Posterior cingulate gyrus (tissue), 11 donors: ENCODE measurements around the gene CD163.
"Not testable (repeated sequence)": the region's sequence is repeated elsewhere in the genome, so short reads cannot be mapped to it uniquely, and the experiment has no call there.

Experiments
- DNase-seq, 10 donors: peaks; one replicate each; pipeline versions ENCODE4 v3.0.0 to v3.0.0-alpha.2; 2020 to 2021; ENCODE audit warnings: mixed read lengths in 3 of 10
- intact Hi-C: fragments of 100-400 bp; cut with DNase I; formaldehyde crosslinking; loops from one replicate; pipeline ENCODE4 v1.15.1; 2023

The CD163 gene

GRCh38 chr12:7503686-7504415 is at the start of gene CD163:
Gene CD163 (minus strand): TSS chr12:7503777. CDS start chr12:7503690, 87 bp downstream.
- intact Hi-C loops = no loop called here
- no peak for DNase-seq

DNA sequence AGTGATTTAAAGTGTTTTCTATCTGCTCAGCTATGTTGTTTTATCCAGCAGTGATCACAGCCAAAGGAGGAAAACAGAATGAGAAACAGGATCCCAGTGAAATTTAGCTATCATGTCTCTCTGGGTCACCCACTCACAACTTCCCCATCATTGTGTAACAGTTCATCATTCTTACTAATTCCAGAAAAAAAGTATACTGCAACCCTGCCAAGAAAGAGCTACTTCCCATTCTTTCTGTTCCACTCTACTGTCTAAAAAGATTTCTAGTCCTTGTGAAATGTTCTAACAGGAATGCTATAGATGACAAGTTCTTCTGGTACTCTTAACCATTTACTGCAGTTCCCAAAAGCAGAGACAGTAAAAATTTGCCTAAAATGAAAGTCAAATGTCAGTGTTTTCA is 39.2 kb upstream of the CD163 start:
- no peak for DNase-seq
- intact Hi-C loops = no loop called here

DNA sequence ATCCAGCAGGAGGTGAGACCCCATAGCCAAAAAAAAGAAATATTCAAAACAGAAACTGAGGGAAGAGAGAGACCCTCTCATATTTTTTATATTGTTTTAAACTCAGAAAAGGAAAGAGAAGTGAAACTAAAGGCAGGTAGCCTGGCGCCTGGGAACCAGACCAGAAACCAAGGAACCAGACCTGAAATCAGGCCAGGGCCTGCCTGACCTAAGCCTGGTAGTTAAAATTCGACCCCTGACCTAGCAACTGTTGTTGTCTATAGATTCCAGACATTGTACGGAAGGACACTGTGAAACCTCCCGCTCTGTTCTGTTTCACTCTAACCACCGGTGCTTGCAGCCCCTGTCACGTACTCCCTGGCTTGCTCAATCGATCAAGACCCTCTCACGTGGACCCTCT is 38.5 kb upstream of the CD163 start:
- DNase-seq = peak in 2 of 10 donors; percentile 22 to 24
- intact Hi-C loops = no loop called here

DNA sequence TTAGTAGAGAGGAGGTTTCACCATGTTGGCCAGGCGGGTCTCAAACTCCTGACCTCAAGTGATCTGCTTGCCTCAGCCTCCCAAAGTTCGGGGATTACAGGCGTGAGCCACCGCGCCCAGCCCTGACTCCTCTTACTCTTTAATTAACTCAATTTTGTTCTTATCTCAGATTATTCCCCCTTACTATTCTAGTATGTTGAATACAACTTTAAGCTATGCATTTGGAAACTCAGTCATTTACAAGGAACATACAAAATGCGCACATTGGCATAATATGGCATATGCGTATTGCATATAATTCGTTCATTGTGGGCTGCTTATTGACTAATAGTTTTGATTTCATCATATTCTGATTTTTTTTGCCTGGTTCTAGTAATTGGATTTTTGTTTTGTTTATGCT is 10.8 kb upstream of the CD163 start:
- intact Hi-C loops = no loop called here
- DNase-seq = no peak

DNA sequence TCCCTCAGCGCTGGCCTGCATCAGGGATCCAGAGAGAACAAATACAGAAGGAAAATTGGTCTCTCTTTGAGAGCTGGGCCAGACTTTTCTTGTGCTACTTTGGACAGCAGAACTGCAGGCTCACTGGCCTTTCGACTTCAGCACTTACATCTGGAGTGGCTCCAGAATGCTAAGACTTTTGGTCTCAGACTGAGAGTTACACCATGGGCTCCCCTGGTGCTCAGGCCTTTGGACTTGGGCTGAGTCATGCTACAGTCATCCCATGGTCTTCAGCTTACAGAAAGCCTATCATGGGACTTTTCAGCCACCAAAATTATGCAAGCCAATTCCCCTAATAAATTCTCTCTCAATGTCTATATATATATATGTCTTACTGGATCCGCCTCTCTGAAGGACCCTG is 9.0 kb upstream of the CD163 start:
- intact Hi-C loops = no loop called here

GRCh38 chr12:7509793-7510470 is 6.4 kb upstream of the CD163 start:
- intact Hi-C loops, DNase-seq: not testable (repeated sequence)

More for the DNA sequence above, 9.0 kb upstream of the CD163 start:
- DNase-seq = no peak

- intact Hi-C loops = no loop called here
- no peak for DNase-seq
Measured at GRCh38 chr12:7502612-7503011, 965 bp downstream of the CD163 start.

DNA sequence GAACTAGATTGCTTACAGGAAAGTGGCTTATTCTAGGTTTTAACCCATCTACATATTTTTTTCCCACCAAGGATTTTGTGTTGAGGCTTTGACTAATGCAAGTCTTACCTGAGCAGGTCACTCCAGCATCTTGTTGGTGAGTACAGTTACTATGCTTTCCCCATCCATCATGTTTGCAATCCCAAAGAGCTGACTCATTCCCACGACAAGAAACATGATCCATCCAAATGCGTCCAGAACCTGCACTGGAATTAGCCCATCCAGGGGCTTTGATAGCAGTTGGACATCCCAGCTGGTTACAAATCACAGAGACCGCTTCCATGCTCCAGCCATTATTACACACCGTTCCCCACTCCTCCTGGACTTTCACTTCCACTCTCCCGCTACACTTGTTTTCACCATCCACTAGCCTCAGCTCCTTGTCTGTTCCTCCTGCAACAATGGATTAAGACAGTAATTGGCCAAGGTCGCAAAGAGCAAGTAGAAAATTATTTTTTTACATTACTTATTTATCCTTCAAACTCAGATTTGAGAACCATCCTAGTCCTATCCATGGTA is 2.5 kb downstream of the CD163 start:
- intact Hi-C loops = no loop called here
- DNase-seq = no peak

DNA sequence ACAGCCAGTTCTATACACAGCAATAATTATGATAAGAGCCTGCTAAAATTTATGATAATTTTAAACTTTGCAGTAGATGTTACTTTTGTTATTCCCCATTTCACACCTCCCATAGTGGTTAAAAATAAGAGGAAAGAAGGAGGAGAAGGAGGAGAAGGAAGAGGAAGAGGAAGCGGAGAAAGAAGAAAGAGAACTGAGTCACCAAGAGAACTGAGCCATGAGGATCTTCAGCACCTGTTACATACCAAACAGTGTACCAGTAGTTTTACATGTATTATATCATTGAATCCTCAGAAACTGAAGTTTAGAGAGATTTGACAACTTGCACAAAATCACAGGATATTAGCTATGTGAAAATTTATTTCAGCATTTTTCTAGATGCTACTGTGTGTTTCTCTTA is 3.9 kb downstream of the CD163 start:
- DNase-seq = no peak
- intact Hi-C loops = no loop called here

- intact Hi-C loops = no loop called here
- DNase-seq = no peak
Measured at GRCh38 chr12:7498809-7499208, 4.8 kb downstream of the CD163 start.

GRCh38 chr12:7497661-7498060 is 5.9 kb downstream of the CD163 start:
- intact Hi-C loops = no loop called here
- DNase-seq = no peak

GRCh38 chr12:7496451-7496850 is 7.1 kb downstream of the CD163 start:
- DNase-seq = no peak
- intact Hi-C loops = no loop called here

GRCh38 chr12:7495136-7495535 is 8.4 kb downstream of the CD163 start:
- intact Hi-C loops = no loop called here
- no peak for DNase-seq

DNA sequence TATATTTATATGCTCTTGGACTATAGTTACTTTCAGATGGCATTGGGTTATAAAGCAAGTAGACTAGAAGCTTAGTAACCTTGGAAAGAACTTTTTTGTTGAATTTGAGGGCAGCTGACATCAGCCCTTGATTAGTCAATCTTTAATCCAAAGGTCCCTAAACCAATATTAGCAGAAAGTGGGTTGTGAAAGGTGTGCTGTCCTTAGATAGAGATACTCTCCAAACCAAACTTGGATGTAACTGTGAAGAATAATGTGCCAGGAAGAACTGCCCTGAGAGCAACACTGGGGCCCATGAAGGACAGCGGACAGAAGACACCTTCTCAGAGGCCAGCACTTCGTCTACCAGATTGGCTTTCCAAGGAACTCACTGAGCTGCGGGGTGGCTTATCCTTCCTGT is 10.6 kb downstream of the CD163 start:
- DNase-seq = no peak
- intact Hi-C loops = no loop called here

GRCh38 chr12:7486512-7486911 is 17.1 kb downstream of the CD163 start:
- peak in 1 of 10 donors; percentile 66 for DNase-seq
- intact Hi-C loops = no loop called here

GRCh38 chr12:7485095-7485494 is 18.5 kb downstream of the CD163 start:
- intact Hi-C loops = no loop called here
- no peak for DNase-seq

DNA sequence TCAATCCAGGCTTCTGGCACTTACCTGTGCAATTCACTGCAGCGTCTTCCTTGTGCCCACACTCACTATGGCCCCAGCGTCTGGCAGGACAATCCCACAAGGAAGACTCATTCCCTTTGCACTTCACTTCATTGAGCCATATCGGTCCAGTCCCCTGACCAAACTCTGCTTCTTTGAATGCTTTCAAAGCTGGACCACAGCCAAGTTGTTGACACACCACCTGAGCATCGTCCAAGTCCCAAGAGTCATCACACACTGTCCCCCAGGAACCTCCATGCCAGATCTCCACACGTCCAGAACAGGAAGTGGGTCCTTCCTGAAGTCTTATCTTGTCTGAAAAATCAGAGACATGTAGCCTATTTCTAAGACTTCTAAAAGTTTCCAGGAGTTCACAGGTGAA is 20.2 kb downstream of the CD163 start:
- intact Hi-C loops = no loop called here
- DNase-seq = no peak

GRCh38 chr12:7479771-7480170 is 23.8 kb downstream of the CD163 start:
- DNase-seq = no peak
- intact Hi-C loops = no loop called here

GRCh38 chr12:7472060-7472459 is 31.5 kb downstream of the CD163 start:
- intact Hi-C loops = no loop called here
- DNase-seq = peak in 1 of 10 donors; percentile 58

- peak in 8 of 10 donors; percentile 32 to 86 (median 59) for DNase-seq
- intact Hi-C loops = loop anchor here (2.0 to 5.0 kb wide), 2 partner anchors 177 to 242 kb away; no protein-coding TSS in a partner anchor
Measured at GRCh38 chr12:7460375-7461259, 43.0 kb downstream of the CD163 start.

GRCh38 chr12:7459973-7460372 is 43.6 kb downstream of the CD163 start:
- DNase-seq = no peak
- intact Hi-C loops = loop anchor here (2.0 to 5.0 kb wide), 2 partner anchors 177 to 241 kb away; no protein-coding TSS in a partner anchor
